GM23338 (cell line): ENCODE results near the gene FOLH1. TPM values are rescaled to one million over a fixed set of nuclear protein-coding genes. Genes with fewer than 3 reads are reported as not detected.
"Not testable (repeated sequence)": the region's sequence is repeated elsewhere in the genome, so short reads cannot be mapped to it uniquely, and the experiment has no call there.

Source experiments
- ATAC-seq: fragments of 200-7000 bp; cut with Tn5 transposase; 3 replicates; pipeline ENCODE4 v1.9.1; 2020
- DNase-seq: peaks from one replicate; pipeline ENCODE4 v3.0.0-alpha.2; 2015; ENCODE audit warnings: low spot score
- H2AFZ ChIP-seq: fragments of 200-600 bp; sonication (generic); 2 replicates; pipeline ENCODE4 v1.8.0; 2016; ENCODE audit warnings: antibody characterized with exemption, mild to moderate bottlenecking, moderate library complexity
- H3F3A ChIP-seq: fragments of 200-600 bp; sonication (generic); replicated peaks from 2 replicates; pipeline ENCODE4 v1.8.0; 2017; ENCODE audit warnings: antibody characterized with exemption, mixed run types, low read depth
- H3K27ac ChIP-seq: fragments of 200-600 bp; sonication (generic); 2 replicates; pipeline ENCODE4 v1.6.1; 2016; ENCODE audit warnings: low read depth
- H3K27me3 ChIP-seq: fragments of 200-600 bp; sonication (generic); 2 replicates; pipeline ENCODE4 v1.8.0; 2016; ENCODE audit warnings: mild to moderate bottlenecking, mixed run types, moderate library complexity; ENCODE audit not compliant: insufficient read depth
- H3K36me3 ChIP-seq: fragments of 200-600 bp; sonication (generic); 2 replicates; pipeline ENCODE4 v1.8.0; 2016; ENCODE audit warnings: mild to moderate bottlenecking; ENCODE audit not compliant: insufficient read depth
- H3K4me1 ChIP-seq: fragments of 200-600 bp; sonication (generic); 2 replicates; pipeline ENCODE4 v1.8.0; 2016; ENCODE audit warnings: mild to moderate bottlenecking, moderate library complexity; ENCODE audit not compliant: insufficient read depth
- H3K4me2 ChIP-seq: fragments of 200-600 bp; sonication (generic); 2 replicates; pipeline ENCODE4 v1.7.1; 2017; ENCODE audit warnings: mixed run types
- H3K4me3 ChIP-seq: fragments of 200-600 bp; sonication (generic); 2 replicates; pipeline ENCODE4 v1.6.1; 2016; ENCODE audit warnings: mixed run types
- H3K79me2 ChIP-seq: fragments of 200-600 bp; sonication (generic); replicated peaks from 2 replicates; pipeline ENCODE4 v1.8.0; 2017; ENCODE audit warnings: mild to moderate bottlenecking; ENCODE audit not compliant: insufficient read depth
- H3K9me2 ChIP-seq: fragments of 200-600 bp; sonication (generic); 2 replicates; pipeline ENCODE4 v1.8.0; 2017; ENCODE audit not compliant: insufficient read depth
- H4K20me1 ChIP-seq: fragments of 200-600 bp; sonication (generic); replicated peaks from 2 replicates; pipeline ENCODE4 v1.8.0; 2017; ENCODE audit warnings: mild to moderate bottlenecking; ENCODE audit not compliant: insufficient read depth
- H3K27ac Mint-ChIP-seq: 2 replicates; pipeline ENCODE4 v1.8.0; 2020; ENCODE audit warnings: inconsistent platforms, mild to moderate bottlenecking, moderate library complexity, mixed read lengths
- H3K27me3 Mint-ChIP-seq: 3 replicates; pipeline ENCODE4 v1.8.0; 2022; ENCODE audit warnings: low read depth, mild to moderate bottlenecking, moderate library complexity, mixed read lengths, inconsistent platforms; ENCODE audit not compliant: insufficient read depth, poor library complexity
- H3K36me3 Mint-ChIP-seq: 3 replicates; pipeline ENCODE4 v1.8.0; 2021; ENCODE audit warnings: low read depth, mild to moderate bottlenecking, inconsistent platforms, moderate library complexity, mixed read lengths
- H3K4me1 Mint-ChIP-seq: 3 replicates; pipeline ENCODE4 v1.8.0; 2020; ENCODE audit warnings: mild to moderate bottlenecking, inconsistent platforms, mixed read lengths
- H3K4me3 Mint-ChIP-seq: 3 replicates; pipeline ENCODE4 v1.8.0; 2021; ENCODE audit warnings: moderate library complexity, mild to moderate bottlenecking, inconsistent platforms, mixed read lengths
- H3K9me3 Mint-ChIP-seq: 3 replicates; pipeline ENCODE4 v1.8.0; 2020; ENCODE audit warnings: moderate library complexity, mild to moderate bottlenecking, inconsistent platforms, mixed read lengths
- polyA plus RNA-seq: library from polyadenylated mRNA; unstranded; fragments of >200 nt; fragmentation: Nextera tagmentation; extraction: Ambion mirVana; gene quantifications from 2 replicates; pipeline ENCODE4 v1.2.1, GENCODE V29; 2016
- total RNA-seq: library from RNA; depleted of rRNA; stranded (reverse); fragments of >200 nt; shearing (Covaris generic); gene quantifications from 2 replicates; pipeline ENCODE4 v1.2.3, GENCODE V29; 2014
- TF ChIP-seq, protein P1 (sequence below), 2 experiments: fragments of 200-600 bp in 1 of 2; sonication (generic) in 1 of 2; conservative IDR thresholded peaks; 2 replicates each; pipeline versions ENCODE4 v1.5.1 to v1.6.1; 2016 to 2017; ENCODE audit warnings: antibody characterized with exemption in 2 of 2, low read depth in 2 of 2, mild to moderate bottlenecking in 2 of 2, moderate library complexity in 1 of 2

FOLH1 gene
- total and polyA plus RNA-seq, 2 experiments from 2014 or later, result 0.32 to 1.5 TPM

DNA sequence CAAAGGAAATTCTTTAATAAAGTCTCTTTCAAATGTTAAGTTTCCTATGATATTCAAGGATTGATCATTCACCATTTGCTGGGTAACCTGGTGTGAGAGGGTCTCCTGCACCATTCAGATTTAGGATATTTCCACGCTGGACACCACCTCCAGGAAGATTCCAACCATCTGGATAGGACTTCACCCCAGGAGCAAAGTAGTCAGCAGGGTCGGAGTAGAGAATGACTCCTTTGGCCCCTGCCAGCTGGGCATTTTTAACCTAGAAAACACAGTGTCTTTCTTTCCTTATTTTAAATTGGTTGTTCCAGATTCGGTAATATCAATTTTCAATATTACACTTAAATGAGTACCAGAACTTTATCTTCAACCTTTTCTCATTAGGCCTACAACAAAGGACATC lies 22.8 kb downstream of the FOLH1 start:
- not testable (repeated sequence) for H3K36me3 Mint-ChIP-seq, ATAC-seq, H3K36me3 ChIP-seq, H3K27me3 Mint-ChIP-seq, H3K4me2 ChIP-seq, DNase-seq, H3K27me3 ChIP-seq, H2AFZ ChIP-seq, H3K4me1 Mint-ChIP-seq, H4K20me1 ChIP-seq, H3K79me2 ChIP-seq, H3K4me1 ChIP-seq, H3K9me2 ChIP-seq, H3F3A ChIP-seq, H3K4me3 ChIP-seq, H3K27ac ChIP-seq, H3K27ac Mint-ChIP-seq, H3K4me3 Mint-ChIP-seq
- H3K9me3 Mint-ChIP-seq, result peaks cover 20% of the 10 kb centered on the region

DNA sequence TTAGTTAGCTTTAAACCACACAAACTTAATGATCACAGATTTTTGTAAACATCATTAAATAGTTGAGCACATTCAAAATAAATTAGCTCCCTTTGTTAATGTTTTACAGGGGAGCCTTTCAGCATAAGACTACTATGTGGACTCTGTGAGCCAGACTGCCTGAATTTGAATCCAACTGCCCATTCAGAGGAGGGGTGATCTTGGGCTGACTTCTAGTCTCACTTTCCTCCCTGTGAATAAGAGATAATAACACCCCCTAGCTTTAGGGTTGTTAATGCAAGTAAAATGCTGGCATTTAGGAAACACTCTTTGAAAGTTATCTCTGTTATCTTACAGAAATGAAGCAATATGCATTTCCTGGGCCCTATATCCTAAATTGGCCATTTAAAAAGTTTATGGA lies 23.6 kb downstream of the FOLH1 start:
- not testable (repeated sequence) for H3K27me3 ChIP-seq, H3K4me3 Mint-ChIP-seq, H3K36me3 ChIP-seq, H3K4me2 ChIP-seq, H3K4me1 ChIP-seq, H3K27me3 Mint-ChIP-seq, H4K20me1 ChIP-seq, H3K27ac Mint-ChIP-seq, H3K27ac ChIP-seq, H3K4me1 Mint-ChIP-seq, H2AFZ ChIP-seq, H3K79me2 ChIP-seq, H3K9me2 ChIP-seq, H3F3A ChIP-seq, H3K36me3 Mint-ChIP-seq, H3K4me3 ChIP-seq
- peaks cover 17% of the 10 kb centered on the region for H3K9me3 Mint-ChIP-seq
- ATAC-seq, result peak; percentile 28; the same call in 2 of the 3 replicates
- TF ChIP-seq, protein P1, sequence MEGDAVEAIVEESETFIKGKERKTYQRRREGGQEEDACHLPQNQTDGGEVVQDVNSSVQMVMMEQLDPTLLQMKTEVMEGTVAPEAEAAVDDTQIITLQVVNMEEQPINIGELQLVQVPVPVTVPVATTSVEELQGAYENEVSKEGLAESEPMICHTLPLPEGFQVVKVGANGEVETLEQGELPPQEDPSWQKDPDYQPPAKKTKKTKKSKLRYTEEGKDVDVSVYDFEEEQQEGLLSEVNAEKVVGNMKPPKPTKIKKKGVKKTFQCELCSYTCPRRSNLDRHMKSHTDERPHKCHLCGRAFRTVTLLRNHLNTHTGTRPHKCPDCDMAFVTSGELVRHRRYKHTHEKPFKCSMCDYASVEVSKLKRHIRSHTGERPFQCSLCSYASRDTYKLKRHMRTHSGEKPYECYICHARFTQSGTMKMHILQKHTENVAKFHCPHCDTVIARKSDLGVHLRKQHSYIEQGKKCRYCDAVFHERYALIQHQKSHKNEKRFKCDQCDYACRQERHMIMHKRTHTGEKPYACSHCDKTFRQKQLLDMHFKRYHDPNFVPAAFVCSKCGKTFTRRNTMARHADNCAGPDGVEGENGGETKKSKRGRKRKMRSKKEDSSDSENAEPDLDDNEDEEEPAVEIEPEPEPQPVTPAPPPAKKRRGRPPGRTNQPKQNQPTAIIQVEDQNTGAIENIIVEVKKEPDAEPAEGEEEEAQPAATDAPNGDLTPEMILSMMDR (conservative IDR thresholded peaks at IDR 0.05; ENCODE audit: low read depth in 2 of 2), result peak; percentile 20 to 26; a peak in 2 of 4 replicates
- DNase-seq, result peak; percentile 49

DNA sequence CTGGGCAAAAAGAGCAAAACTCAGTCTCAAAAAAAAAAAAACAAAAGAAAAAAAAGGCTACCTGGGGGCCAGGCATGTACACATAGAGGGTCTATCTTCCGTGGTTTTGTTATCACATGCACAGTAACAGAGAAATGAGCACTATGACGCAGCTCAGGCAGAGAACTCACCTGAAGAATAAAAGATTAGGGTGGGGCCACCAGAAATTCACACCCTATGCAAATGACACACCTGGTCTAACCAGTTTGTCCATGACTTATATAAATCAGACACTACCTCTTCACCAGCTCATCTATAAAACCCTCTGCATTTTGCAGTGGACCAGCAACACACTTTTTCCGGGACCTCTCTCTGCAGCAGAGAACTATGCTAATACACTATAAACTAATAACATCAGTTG lies 30.5 kb downstream of the FOLH1 start:
- peak overlapping the region; percentile 50; the same call in 1 of the 2 replicates for H3K4me2 ChIP-seq
- not testable (repeated sequence) for H2AFZ ChIP-seq, ATAC-seq, H3K79me2 ChIP-seq, H3K4me3 Mint-ChIP-seq, H3K27ac ChIP-seq, H3F3A ChIP-seq, H4K20me1 ChIP-seq, H3K27me3 ChIP-seq, H3K4me1 ChIP-seq, H3K36me3 ChIP-seq, H3K4me1 Mint-ChIP-seq, H3K9me2 ChIP-seq, H3K27me3 Mint-ChIP-seq, H3K27ac Mint-ChIP-seq, H3K36me3 Mint-ChIP-seq, H3K4me3 ChIP-seq
- H3K9me3 Mint-ChIP-seq, result peaks cover 27% of the 10 kb centered on the region
- peak; percentile 10 for DNase-seq

DNA sequence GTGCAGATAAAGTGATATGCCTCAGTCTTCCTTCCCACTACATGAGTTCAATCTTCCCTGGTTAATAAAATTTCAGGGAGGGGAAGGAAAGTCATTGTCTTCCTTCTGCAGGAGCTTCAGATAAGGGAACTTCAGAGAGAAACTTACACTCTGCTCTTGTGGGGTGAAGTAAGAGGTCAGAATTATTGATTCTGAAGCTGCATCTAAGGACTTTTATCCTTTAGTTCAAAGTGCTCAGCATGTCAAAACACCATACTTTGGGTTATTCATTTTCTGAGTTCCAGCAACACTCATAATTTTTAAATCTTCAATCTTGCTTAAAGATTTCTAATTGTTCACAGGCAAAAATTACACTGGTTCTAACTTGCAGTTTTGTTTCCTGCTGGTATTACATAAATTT lies 33.0 kb downstream of the FOLH1 start:
- H3K27ac ChIP-seq, H3K4me2 ChIP-seq, H3K36me3 ChIP-seq, H3F3A ChIP-seq, H3K79me2 ChIP-seq, H3K27me3 Mint-ChIP-seq, H3K36me3 Mint-ChIP-seq, ATAC-seq, H3K4me3 ChIP-seq, H3K4me1 ChIP-seq, H2AFZ ChIP-seq, H3K9me2 ChIP-seq, H4K20me1 ChIP-seq, H3K4me3 Mint-ChIP-seq, DNase-seq, H3K27me3 ChIP-seq, H3K4me1 Mint-ChIP-seq, H3K27ac Mint-ChIP-seq: not testable (repeated sequence)
- H3K9me3 Mint-ChIP-seq, result peaks cover 26% of the 10 kb centered on the region

DNA sequence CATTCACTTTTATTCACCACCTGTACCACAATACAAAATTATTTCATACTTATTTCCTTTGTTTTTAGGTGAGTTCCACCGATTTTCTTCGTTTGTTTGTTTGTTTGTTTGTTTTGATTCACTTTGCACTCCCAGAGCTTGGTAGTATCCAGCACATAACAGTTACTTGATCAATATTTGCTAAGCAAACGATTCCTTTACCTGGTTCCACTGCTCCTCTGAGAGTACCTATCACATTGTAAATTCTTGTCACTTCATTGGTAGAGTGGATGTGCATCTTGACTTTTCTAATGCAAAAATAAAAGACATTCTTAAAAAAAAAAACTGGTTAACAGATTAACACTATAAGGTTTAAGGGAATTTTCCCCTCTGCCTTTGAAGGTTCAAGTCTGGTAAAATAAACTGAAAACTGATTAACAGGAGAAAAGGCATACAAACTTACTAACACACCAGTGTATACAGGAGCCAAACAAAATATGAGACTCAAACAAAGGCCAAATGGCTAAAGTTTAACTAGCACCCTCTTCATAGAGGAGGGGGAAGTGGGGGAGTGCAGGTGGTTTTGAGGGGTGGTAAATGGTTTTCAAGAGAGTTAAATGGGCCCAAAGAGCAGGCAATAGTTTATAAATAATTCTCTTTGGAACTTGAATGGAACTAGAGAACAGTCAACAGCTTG lies 33.6 kb downstream of the FOLH1 start:
- H3K27ac Mint-ChIP-seq, H3K4me1 ChIP-seq, H3K36me3 ChIP-seq, H4K20me1 ChIP-seq, H2AFZ ChIP-seq, H3K4me1 Mint-ChIP-seq, H3K4me3 ChIP-seq, H3K27ac ChIP-seq, H3K27me3 ChIP-seq, H3K27me3 Mint-ChIP-seq, DNase-seq, H3K4me2 ChIP-seq, H3K36me3 Mint-ChIP-seq, H3F3A ChIP-seq, ATAC-seq, H3K79me2 ChIP-seq, H3K9me2 ChIP-seq, H3K4me3 Mint-ChIP-seq: not testable (repeated sequence)
- peaks cover 26% of the 10 kb centered on the region for H3K9me3 Mint-ChIP-seq

DNA sequence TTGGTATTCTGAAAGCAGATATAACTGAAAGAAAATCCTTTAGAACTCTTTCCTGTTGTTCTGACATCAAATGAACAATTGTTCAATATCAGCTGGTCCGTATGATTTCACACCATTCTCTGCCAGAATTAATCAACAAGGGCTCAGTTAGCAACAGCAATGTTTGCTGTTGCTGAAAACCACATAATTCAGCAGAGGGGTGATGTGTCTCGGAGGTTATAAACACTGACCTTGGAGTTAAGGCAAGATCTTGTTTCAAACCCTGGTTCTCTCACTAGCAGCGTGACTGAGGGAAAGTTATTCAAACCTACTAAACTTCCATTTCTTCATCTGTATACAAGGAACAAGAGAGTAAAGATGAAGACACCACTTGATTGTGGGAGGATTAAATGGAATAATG lies 36.8 kb downstream of the FOLH1 start:
- H3K27ac ChIP-seq, H3K79me2 ChIP-seq, H3K4me1 ChIP-seq, DNase-seq, H3K4me3 ChIP-seq, ATAC-seq, H3K36me3 ChIP-seq, H3K4me2 ChIP-seq, H2AFZ ChIP-seq, H3K36me3 Mint-ChIP-seq, H3K27me3 Mint-ChIP-seq, H3K9me2 ChIP-seq, H3K4me3 Mint-ChIP-seq, H4K20me1 ChIP-seq, H3F3A ChIP-seq, H3K27me3 ChIP-seq, H3K4me1 Mint-ChIP-seq, H3K27ac Mint-ChIP-seq: not testable (repeated sequence)
- peaks cover 30% of the 10 kb centered on the region for H3K9me3 Mint-ChIP-seq
